AG09319 (cell line): ENCODE data around the gene TTC9.

Experiments
- DNase-seq: peaks from one replicate; pipeline ENCODE4 v3.0.0-alpha.2; 2010; ENCODE audit warnings: low read depth; ENCODE audit errors: extremely low read depth
- CTCF ChIP-seq: IDR thresholded peaks from 2 replicates; pipeline ENCODE4 v1.5.1; 2011; ENCODE audit warnings: low read depth, mild to moderate bottlenecking, inconsistent platforms, low read length, moderate library complexity

Gene TTC9

GRCh38 chr14:70624972-70625371 lies 16.7 kb upstream of the TTC9 start:
- no peak for DNase-seq
- no peak for TF ChIP-seq CTCF

GRCh38 chr14:70631948-70632347 lies 9.8 kb upstream of the TTC9 start:
- no peak for DNase-seq
- TF ChIP-seq CTCF, result no peak

GRCh38 chr14:70635971-70636595 lies 5.6 kb upstream of the TTC9 start:
- DNase-seq, result no peak

GRCh38 chr14:70638416-70638815 lies 3.3 kb upstream of the TTC9 start:
- no peak for DNase-seq
- TF ChIP-seq CTCF, result no peak

More at GRCh38 chr14:70635971-70636595, 5.6 kb upstream of the TTC9 start:
- no peak for TF ChIP-seq CTCF

- no peak for TF ChIP-seq CTCF
- no peak for DNase-seq
These were observed 673 bp upstream of the TTC9 start for GRCh38 chr14:70640938-70641547.

GRCh38 chr14:70642303-70643235 lies 853 bp downstream of the TTC9 start:
- no peak for DNase-seq
- TF ChIP-seq CTCF, result no peak

GRCh38 chr14:70643967-70644366 lies 2.3 kb downstream of the TTC9 start:
- no peak for TF ChIP-seq CTCF
- no peak for DNase-seq
